Measurements from ENCODE around the gene RHOH. TPM values are rescaled to one million over a fixed set of nuclear protein-coding genes. Genes with fewer than 3 reads are reported as not detected.

Gene RHOH
- total RNA-seq, 1 experiment from 2014 or later = 74.2 TPM

DNA sequence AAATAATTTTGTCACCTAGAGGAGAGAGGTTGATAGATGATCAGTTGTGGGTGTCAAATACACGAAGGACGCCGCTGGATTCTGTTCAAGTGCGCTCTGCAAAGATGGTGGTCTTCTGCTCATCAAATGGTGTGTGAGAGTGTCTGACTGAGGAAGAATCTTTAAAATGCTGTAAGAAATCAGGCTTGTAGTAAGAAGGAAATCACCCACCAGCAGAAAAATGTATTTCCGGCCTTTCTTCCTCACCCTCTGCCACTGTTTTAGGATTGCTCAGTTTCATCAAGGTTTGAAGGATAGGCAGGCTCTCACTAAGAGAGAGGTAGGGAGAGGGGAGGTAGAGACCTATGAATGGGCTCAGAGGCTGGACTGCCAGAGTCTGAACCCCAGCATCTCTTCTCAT, 28.7 kb downstream of the RHOH start:
- Histone ChIP-seq H3K36me3 (ENCODE audit: insufficient read depth, low read length, poor library complexity, severe bottlenecking) (peaks cover 38% of the 10 kb centered on the region), H3K9me3 (ENCODE audit: low read depth, low read length, poor library complexity, severe bottlenecking) (peaks cover 22% of the 10 kb centered on the region), H3K27me3 (replicated peaks; ENCODE audit: insufficient read depth, low read depth, low read length, poor library complexity) (no peaks in the 10 kb centered on the region), H3K4me3 (ENCODE audit: low read depth, low read length, poor library complexity, severe bottlenecking) (no peak overlapping the region), H3K4me1 (ENCODE audit: insufficient read depth, low read length, poor library complexity, severe bottlenecking) (peaks cover 36% of the 10 kb centered on the region), H3K27ac (ENCODE audit: low read depth, low read length, poor library complexity, severe bottlenecking) (peak overlapping the region; percentile 43)
- no TSS peak for BruUV-seq (replicated peaks)
- CTCF ChIA-PET = no interaction called here
- no peak for DNase-seq (ENCODE audit: low spot score)
- POLR2A ChIA-PET (ENCODE audit: low non-redundant PET) = no interaction called here
- TF ChIP-seq EZH2 (IDR thresholded peaks at IDR 0.05; ENCODE audit: borderline replicate concordance, low read depth, low read length, poor library complexity, severe bottlenecking) = no peak
- TF ChIP-seq, protein P1, sequence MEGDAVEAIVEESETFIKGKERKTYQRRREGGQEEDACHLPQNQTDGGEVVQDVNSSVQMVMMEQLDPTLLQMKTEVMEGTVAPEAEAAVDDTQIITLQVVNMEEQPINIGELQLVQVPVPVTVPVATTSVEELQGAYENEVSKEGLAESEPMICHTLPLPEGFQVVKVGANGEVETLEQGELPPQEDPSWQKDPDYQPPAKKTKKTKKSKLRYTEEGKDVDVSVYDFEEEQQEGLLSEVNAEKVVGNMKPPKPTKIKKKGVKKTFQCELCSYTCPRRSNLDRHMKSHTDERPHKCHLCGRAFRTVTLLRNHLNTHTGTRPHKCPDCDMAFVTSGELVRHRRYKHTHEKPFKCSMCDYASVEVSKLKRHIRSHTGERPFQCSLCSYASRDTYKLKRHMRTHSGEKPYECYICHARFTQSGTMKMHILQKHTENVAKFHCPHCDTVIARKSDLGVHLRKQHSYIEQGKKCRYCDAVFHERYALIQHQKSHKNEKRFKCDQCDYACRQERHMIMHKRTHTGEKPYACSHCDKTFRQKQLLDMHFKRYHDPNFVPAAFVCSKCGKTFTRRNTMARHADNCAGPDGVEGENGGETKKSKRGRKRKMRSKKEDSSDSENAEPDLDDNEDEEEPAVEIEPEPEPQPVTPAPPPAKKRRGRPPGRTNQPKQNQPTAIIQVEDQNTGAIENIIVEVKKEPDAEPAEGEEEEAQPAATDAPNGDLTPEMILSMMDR (conservative IDR thresholded peaks at IDR 0.05; ENCODE audit: low read depth, low read length) = no peak
- intact Hi-C loops (cut with micrococcal nuclease; ENCODE audit: unreplicated experiment) = no loop called here

DNA sequence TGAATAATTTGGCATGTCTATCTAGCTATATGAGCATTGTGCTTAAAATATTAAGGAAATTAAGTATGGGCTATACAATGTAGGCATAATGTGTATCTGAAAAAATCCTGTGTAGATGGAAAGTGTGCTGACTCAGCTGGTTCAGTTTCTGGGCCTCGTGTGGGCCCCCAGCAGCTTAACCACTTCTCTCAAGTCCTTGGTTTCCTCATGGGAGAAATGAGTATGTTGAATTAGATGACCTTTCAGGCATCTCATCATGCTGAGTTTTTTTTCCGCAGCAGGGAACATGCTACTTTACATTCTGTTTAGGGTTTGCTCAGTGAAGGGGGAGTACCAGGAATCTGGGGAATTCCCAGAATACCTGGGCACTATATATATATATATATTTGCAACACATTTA, 30.5 kb downstream of the RHOH start:
- intact Hi-C loops (cut with micrococcal nuclease; ENCODE audit: unreplicated experiment) = no loop called here
- Histone ChIP-seq H3K36me3 (ENCODE audit: insufficient read depth, low read length, poor library complexity, severe bottlenecking) (peaks cover 30% of the 10 kb centered on the region), H3K27me3 (replicated peaks; ENCODE audit: insufficient read depth, low read depth, low read length, poor library complexity) (no peaks in the 10 kb centered on the region), H3K4me1 (ENCODE audit: insufficient read depth, low read length, poor library complexity, severe bottlenecking) (peaks cover 45% of the 10 kb centered on the region), H3K4me3 (ENCODE audit: low read depth, low read length, poor library complexity, severe bottlenecking) (no peak overlapping the region), H3K9me3 (ENCODE audit: low read depth, low read length, poor library complexity, severe bottlenecking) (peaks cover 7% of the 10 kb centered on the region), H3K27ac (ENCODE audit: low read depth, low read length, poor library complexity, severe bottlenecking) (peak overlapping the region; percentile 35)
- DNase-seq (ENCODE audit: low spot score) = peak; percentile 65
- TF ChIP-seq EZH2 (IDR thresholded peaks at IDR 0.05; ENCODE audit: borderline replicate concordance, low read depth, low read length, poor library complexity, severe bottlenecking) = no peak
- TF ChIP-seq, protein P1 (conservative IDR thresholded peaks at IDR 0.05; ENCODE audit: low read depth, low read length) = no peak
- no TSS peak for BruUV-seq (replicated peaks)
- CTCF ChIA-PET = no interaction called here
- POLR2A ChIA-PET (ENCODE audit: low non-redundant PET) = no interaction called here

DNA sequence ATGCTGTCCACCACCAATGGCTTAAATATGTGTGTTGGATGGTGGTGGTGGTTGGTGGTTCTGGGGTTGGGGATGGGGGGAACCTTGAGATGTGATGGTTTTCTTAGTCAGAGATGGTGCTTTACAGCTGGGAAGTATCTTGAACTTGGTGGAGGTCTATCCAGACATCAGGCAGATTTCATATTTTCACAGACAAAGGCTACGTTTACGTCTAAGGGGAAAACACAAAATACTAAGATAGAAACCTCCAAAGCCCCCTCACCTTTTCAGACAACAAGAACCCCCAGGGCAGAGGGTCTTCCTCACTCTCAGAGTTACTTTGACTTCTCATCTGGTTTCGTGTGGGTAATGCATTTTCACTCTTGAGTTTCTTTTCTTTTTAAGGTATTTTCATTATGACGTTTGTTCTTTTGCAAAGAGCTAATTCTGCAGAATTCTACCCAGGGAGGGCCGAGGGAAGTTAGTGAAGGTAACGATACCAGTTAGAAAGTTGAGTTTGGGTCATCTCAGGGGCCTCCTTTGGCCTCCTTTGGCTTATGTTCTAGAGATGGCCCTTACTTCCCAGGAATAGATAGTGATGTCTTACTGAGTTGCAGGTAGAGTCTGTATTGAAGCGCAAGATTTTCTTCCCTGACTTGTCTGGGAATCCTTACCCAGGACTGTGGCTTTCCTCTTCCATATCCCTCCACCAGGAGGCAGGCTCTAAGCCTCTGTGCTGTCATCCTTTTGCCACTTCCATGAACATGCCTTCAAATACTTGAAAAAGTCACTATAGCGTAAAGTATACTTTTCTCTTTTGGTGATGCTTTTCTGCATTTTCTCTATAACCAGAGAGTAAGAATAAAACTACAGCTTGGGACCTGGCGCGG, 31.9 kb downstream of the RHOH start:
- no TSS peak for BruUV-seq (replicated peaks)
- ChIA-PET POLR2A (ENCODE audit: low non-redundant PET) (no interaction called here), CTCF (no interaction called here)
- no peaks in the 10 kb centered on the region for H3K27me3 ChIP-seq (replicated peaks; ENCODE audit: insufficient read depth, low read depth, low read length, poor library complexity)
- DNase-seq (ENCODE audit: low spot score) = no peak
- H3K36me3 ChIP-seq (ENCODE audit: insufficient read depth, low read length, poor library complexity, severe bottlenecking) = peaks cover 29% of the 10 kb centered on the region
- peaks cover 44% of the 10 kb centered on the region for H3K4me1 ChIP-seq (ENCODE audit: insufficient read depth, low read length, poor library complexity, severe bottlenecking)
- H3K9me3 ChIP-seq (ENCODE audit: low read depth, low read length, poor library complexity, severe bottlenecking) = no peaks in the 10 kb centered on the region
- H3K4me3 ChIP-seq (ENCODE audit: low read depth, low read length, poor library complexity, severe bottlenecking) = no peak overlapping the region
- intact Hi-C loops (cut with micrococcal nuclease; ENCODE audit: unreplicated experiment) = no loop called here
- peak overlapping the region; percentile 14 for H3K27ac ChIP-seq (ENCODE audit: low read depth, low read length, poor library complexity, severe bottlenecking)
- TF ChIP-seq, protein P1 (conservative IDR thresholded peaks at IDR 0.05; ENCODE audit: low read depth, low read length) = peak; percentile 56
- TF ChIP-seq EZH2 (IDR thresholded peaks at IDR 0.05; ENCODE audit: borderline replicate concordance, low read depth, low read length, poor library complexity, severe bottlenecking) = no peak

Data from A673 (cell line).